HG03442 (cell line): Measurements from ENCODE around the gene ENKUR.

Experiments used
- ATAC-seq: cut with Tn5 transposase; IDR thresholded peaks from one replicate; pipeline ENCODE4 v1.9.1; 2021; ENCODE audit warnings: mild to moderate bottlenecking, moderate library complexity; ENCODE audit not compliant: unreplicated experiment

The ENKUR gene

DNA sequence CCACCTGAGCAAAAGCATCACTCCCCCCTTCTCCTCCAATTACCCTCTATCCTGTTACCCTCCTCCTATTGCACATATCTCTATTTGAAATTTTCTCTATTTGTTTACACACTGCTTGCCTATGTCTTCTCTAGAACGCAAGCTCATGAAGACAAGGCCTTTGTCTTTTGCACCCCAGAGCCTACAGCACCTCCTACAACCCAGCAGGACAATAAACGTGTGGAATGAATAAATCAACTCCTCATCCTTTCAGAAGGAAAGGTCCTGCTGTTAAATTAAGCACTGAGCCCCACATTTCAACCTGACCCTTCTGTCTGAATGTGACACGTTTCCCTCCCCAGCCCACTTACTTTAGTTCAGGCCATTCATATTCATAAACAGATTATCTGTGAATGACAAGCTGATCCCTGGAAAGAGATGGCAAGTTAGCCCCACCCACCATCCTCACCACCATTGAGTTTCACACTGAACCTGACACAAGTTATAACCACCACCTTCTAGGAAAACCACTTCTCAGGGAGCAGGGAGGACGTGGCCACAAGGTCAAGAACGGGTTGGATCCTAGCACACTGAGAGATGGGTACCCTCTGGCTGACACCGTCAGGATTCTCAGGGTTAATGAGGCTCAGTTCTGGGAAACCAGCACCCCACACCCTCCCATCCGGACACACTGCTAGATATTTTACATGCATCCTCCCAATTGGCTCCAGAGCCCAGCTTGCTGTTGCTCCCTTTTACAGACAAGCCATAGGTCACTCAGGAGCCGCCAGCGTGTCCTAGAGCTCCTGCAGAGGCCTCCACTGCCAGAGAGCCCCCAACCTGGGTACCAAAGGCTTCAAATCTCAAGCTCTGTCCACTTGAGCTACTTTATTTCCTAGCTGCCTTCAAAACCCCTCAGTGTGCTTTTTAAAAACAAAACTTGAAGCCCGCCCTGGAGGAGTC, 64.5 kb downstream of the ENKUR start:
- ATAC-seq = no peak

GRCh38 chr10:24950439-24950838, 65.5 kb downstream of the ENKUR start:
- ATAC-seq = no peak

GRCh38 chr10:24949616-24950015, 66.3 kb downstream of the ENKUR start:
- ATAC-seq = no peak

- peak; percentile 81 for ATAC-seq
Observed at GRCh38 chr10:24947304-24948097, 68.5 kb downstream of the ENKUR start.

DNA sequence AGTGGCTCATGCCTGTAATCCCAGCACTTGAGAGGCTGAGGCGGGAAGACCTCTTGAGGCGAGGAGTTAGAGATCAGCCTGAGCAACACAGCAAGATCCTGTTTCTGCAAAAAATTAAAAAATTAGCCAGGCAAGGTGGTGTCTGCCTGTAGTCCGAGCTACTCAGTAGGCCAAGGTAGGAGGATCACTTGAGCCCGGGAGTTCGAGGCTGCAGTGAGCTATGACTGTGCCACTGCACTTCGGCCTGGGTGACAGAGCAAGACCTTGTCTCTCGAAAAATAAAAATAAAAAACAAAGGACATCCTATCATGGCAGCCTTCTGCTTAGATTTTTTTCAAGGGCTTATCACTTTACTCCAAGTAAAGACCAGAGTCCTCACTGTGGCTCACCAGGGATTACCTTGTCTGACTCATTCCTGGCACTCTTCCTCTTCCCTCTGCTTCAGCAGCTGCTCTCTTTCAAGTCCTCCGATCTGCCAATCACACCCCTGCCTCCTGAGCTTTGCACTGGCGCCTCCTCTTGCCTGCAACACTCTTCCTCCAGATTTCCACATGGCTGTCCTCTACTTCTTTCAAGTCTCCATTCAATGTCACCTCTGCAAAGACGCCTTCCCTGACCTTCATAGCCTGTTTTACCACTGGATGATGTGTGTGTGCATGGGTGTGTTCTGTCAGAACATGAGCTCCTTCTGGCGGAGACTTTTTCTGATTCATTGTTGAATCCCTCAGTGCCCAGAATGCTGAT, 71.3 kb downstream of the ENKUR start:
- no peak for ATAC-seq

DNA sequence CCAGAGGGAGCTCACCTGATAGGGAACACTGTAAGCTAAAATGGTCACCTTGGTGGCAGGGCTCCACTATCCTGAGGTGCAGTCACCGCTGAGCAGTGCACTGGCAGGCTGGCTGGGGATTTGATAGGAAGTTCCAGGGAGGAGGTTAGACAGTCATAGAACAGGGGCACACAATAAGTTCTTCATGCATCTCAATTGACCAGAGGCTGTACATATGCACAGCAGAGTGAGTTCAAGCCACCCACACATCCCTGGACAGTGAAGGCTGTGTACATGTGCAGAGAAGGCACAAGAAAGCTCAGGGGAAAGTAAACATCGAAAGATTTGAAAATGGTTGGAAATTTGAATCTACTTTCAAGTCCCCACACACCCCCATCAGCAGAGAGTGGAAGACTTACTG, 77.4 kb downstream of the ENKUR start:
- ATAC-seq = no peak

DNA sequence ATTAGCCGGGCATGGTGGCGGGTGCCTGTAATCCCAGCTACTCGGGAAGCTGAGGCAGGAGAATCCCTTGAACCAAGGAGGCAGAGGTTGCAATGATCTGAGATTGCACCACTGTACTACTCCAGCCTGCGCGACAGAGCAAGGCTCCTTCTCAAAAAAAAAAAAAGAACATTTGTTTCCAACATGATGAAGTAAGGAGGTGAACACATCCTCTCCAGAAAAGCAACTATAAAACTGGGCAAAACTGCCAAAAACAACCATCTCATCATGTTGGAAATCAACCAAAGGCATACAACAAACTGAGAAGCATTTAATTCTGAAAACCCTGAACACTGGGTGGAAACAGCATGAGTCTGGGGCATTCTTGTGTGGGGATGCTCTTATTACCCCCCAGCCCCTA, 77.9 kb downstream of the ENKUR start:
- no peak for ATAC-seq

DNA sequence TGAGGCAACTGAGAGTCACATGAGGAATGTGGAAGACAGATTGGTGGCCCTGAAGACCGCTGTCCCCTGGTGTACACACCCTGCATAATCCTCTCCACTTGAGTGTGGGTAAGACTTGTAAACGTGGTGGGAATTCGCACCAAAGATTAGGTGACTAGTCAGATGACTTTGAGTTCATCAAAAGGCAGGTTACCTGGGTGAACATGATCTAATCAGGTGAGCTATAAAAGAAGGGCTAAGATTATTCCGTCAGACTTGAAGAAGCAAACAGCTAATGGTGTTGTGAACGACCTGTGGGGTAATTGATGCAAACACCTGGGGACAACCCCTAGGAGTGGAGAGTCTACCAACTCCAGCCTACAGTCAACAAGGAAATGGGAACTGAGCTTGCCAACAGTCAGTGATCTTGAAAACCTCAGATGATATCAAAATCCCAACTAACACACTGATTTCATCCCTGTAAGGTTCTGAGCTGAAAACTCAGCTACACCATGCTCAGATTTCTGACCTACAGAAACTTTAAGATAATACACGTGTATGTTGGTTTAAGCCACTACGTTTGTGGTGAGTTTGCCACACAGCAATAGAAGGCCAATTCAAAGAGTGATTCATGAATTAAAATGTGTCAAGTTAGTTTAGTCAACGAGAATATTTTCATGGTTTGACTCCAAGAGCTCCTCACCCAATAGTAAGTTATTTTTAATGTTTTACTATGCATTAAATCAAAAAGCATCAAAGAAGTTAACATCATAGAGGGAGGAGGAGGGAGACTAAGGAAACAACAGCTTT, 80.3 kb downstream of the ENKUR start:
- no peak for ATAC-seq
